HG03575 (cell line): ENCODE data around the gene UBE2QL1.

Experiments
- ATAC-seq: cut with Tn5 transposase; IDR thresholded peaks from one replicate; pipeline ENCODE4 v1.9.1; 2021; ENCODE audit not compliant: unreplicated experiment, insufficient number of reproducible peaks, low FRiP score; ENCODE audit errors: extremely low read depth

Gene UBE2QL1, protein sequence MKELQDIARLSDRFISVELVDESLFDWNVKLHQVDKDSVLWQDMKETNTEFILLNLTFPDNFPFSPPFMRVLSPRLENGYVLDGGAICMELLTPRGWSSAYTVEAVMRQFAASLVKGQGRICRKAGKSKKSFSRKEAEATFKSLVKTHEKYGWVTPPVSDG

DNA sequence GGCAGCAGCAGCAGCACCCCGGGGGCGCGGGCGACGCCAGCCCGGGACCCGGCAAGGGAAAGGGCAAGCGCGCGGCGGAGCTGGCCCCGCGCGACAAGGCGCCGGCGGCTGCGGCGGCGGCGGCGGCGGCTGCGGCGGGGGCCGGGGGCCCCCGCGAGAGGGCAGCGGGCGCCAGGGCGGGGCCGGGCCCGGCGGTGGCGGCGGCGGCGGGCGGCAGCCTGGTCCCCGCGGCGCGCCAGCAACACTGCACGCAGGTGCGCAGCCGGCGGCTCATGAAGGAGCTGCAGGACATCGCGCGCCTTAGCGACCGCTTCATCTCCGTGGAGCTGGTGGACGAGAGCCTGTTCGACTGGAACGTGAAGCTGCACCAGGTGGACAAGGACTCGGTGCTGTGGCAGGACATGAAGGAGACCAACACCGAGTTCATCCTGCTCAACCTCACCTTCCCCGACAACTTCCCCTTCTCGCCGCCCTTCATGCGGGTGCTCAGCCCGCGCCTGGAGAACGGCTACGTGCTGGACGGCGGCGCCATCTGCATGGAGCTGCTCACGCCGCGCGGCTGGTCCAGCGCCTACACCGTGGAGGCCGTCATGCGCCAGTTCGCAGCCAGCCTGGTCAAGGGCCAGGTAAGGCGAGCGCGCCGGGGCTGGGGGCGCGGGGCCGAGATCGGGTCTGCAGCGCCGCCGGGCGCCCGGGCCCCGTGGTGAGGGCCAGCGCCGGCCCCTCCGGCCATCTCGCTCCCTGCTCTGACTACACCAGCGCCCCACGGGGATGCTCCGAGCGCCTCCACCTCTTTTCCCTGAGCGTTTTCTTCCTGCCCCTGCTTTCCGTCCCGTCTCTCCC lies at the start of gene UBE2QL1:
Gene UBE2QL1 (plus strand): TSS at position 238 of the 843 bp plus-strand sequence. CDS start 35 bp downstream, at position 273.
- ATAC-seq = no peak

DNA sequence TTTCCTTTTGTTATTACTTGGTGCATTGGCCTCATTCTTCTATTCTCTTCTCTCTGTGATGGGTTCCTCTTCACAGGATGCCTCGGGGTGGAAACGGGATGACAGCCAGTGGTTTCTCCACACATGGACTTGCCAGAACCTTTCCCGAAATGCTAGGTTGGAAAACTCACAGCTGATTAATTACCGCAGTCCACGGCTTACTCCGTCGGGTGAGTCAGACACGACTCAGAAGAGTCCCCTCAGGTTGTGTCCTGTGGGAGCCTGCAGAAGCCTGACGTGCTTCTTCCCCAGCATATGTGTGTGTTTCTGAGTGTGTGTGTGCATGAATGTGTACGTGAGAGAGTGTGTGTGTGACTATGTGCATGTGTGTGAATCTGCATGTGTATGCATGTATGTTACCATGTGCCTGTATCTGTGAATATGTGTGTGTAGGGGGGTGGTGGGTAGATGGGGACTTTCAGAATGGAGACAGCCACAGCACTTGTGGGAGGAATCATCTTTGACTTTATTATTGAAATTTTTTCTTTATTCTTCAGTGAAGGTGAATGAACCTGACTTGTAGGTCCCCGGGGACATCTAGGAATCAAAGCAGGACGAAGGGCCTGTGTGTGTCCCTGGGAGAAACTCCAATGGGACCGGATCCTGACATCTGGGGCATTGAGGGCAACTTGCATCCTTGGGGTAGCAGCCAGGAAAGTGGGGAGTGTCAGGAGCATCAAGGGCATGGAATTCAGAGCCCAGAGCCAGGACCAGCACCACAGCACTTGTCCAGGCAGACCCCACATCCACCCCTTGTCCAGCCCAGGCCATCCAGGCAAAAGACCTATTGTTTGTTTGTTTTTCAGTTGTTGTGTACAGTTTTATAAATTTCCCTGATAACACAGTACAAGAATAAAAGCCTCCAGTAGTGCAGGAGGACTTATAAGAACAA lies 48.4 kb upstream of the UBE2QL1 start:
- ATAC-seq = no peak

DNA sequence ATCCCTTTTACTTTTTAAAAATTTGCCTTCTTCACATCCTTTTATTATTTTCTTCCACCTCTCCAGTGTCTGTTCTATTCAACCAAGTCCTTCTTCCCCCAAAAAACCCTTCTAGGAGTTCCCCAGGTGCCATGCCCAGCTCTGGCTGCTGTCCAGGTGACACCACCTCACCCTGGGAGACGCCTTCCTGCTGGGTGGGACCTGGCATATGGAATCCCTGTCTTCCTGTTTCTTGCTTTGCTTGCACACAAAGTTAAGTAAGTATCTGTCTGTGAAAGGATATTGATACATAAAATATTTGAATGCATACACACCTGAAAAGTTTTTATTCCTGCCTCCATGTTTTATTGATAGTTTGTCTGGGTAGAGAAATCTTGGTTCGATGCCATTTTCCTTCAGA lies 47.2 kb upstream of the UBE2QL1 start:
- ATAC-seq = no peak

DNA sequence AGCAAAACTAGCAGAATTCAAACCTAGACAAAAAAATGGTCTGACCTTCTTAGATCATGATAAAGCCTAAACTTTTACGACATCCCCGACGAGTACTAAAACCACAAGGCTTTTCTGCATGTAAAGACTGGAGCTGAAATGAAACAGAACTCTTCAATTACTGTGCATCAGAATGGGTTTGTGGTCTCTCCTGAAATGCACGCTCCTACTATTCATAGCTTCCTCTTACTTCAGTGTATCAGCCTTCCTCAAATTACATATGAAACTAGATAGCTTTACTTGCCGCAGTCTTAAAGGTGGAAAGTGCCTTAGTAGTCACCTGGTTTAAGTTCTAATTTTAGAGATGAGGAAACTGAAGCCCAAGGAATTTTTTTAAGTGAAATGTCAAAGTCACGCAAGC lies 45.7 kb upstream of the UBE2QL1 start:
- ATAC-seq = no peak

DNA sequence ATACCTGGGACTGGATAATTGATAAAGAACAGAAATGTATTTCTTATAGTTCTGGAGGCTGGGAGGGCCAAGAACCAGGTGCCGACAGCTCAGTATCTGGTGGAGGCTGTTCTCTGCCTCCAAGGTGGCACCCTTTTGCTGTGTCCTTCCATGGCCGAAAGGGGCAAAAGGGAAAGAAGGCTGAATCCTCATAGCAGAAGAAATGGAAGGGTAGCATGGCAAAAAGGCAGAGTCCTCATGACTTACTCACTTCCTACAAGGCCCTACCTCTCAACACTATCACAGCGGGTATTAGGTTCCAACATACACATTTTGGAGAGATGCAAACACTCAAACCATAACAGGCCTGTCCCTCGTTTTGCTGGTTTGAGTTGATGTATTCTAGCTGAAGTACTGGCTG lies 45.2 kb upstream of the UBE2QL1 start:
- ATAC-seq = no peak

DNA sequence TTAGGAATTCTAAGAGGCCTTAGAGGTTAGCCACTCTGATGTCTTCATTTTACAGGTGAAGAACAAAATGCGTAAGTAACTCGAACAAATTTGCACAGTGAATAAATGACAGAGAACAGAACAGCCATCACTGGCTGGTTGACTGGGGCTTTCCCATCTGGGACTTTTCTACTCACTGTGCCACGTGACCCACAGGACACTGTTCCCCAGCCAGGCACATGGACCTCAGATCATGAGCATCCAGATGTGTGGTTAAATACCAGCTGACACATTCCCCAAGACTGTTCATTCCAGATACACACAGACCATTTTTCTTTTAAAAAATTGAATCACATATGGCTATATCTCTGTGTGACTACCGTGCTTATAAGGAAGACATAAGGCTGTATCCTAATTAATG lies 44.5 kb upstream of the UBE2QL1 start:
- ATAC-seq = no peak

DNA sequence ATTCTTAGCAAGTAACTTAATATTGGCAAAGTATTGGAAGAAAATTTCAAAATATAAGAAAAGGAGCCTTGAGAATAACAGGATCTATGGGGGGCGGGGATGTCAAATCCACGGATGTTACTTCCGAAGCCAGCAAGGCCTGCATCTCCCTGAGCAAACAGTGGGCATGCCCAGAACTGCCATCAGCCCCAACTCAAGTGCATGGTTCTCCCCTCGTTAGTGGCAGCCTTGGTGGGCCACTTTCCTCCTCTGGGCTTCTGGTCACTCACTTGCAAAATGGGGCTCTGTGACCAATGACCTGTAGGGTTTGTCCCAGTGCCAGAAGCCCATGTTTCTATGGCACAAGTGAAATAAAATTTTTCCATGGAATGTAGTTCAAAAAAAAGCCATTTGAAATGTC lies 43.1 kb upstream of the UBE2QL1 start:
- no peak for ATAC-seq

DNA sequence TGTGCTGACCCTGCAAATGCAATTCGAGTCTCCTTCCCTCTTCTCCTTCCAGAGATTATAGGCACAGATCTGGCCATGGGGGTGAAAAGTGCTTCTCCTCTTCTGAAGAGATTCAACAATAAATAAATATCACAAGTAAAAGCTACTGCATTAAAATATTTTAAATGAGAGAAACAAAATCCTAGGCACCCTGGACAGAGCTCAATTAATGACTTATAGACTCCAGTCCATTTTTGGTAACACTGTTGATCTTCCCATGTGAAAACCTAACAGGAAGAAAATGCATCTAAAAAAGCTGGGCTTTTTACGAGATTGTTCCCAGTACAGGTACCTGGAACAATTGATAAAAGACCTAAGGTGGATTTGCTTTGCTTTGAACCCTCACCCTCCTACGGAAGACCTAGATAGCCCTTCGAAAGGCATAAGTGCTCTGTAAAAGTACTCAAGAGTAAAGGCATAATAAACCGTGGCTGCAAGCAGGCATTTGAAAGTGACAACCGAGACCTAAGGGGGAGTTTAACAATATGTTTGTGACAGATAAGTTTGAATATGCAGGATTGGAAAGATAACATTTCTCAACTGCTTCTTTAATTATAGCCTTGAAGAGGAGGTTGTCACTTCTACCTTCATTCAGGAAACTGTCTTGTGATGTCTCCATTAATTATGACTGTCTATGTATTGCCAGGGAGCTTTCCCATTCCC lies 41.0 kb upstream of the UBE2QL1 start:
- no peak for ATAC-seq

DNA sequence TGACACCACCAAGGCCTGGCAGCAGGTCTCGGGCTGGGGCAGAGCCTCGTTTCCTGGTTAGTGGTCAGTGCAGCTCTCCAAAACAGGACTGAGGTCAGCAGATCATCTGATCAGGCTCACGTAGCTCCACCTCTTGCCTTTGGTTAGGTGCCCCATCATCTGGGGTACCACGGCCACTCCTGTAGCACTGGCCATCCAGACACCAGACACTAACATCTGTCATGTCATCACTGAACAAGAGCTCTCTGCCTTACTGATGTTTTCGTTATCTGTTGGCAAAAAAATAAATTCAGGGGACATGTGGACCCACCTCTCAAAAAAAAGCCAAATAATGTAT lies 40.4 kb upstream of the UBE2QL1 start:
- no peak for ATAC-seq

DNA sequence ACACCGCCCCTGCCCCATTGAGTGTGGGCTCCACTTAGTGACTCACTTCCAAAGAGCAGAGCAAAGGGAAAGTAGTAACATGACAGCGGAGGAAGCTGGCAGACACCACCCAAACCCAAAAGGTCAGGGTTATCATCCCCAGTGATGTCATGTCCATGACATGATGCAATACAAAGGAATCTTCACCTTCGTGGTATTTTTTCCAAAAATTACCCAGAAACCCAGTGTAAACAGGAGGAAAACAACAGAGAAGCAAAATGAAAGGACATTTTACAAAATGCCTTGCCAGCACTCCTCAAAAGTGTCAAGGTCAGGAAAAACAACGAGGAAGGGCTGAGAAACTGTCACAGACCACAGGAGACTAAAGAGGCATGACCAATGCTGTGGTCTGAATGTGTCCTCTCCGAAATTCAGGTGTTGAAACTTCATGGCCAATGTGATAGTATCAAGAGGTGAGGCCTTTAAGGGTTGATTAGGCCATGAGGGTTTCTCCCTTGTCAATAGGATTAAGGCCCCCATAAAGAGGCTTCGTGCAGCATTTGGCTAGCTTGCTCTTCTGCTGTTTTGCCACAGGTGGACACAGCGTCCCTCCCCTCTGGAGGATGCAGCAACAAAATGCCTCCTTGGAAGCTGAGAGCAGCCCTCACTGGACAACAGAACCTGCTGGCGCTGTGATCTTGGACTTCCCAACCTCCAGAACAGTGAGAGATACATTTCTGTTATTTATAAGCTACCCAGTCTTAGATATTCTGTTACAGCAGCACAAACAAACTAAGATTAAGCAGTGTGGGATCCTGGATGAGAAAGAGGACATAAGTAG lies 39.8 kb upstream of the UBE2QL1 start:
- no peak for ATAC-seq

DNA sequence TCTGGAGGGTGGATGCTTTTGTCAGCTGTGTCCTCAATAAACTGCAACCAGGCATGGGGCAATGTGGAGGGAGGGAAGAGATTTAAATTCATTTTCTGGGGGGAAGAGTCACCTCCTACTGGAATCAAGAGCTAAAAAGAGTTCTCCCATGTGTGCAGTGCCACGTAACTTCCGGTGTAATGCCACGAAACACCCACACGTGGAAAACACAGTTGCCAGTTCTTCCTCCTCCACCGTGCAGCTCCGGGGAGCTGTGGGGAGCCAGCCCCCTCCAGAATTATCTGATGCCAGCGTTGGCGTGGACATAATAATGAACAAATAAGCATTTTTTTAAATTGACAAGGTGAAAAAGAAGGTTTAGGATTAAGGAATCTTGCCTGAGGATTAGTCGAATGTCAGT lies 38.2 kb upstream of the UBE2QL1 start:
- no peak for ATAC-seq

DNA sequence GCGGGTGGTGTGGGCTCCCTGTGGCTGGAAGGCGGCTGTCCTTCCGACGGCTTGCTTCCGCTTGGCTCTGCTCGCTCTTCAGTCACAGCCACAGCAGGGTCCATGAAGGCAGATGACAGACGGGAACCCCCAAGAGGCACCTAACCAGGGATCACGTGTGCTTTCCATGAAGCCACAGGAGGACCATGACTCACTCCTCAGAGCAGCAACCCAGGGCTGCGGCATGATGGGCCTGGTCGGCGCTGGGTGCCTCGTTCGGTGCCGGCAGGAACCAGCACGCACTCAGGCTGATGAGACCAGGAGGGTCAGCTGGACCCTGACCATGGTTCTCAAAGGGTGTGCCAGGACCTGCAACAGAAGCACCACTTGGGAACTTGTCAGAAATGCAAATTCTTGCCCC lies 37.5 kb upstream of the UBE2QL1 start:
- no peak for ATAC-seq

DNA sequence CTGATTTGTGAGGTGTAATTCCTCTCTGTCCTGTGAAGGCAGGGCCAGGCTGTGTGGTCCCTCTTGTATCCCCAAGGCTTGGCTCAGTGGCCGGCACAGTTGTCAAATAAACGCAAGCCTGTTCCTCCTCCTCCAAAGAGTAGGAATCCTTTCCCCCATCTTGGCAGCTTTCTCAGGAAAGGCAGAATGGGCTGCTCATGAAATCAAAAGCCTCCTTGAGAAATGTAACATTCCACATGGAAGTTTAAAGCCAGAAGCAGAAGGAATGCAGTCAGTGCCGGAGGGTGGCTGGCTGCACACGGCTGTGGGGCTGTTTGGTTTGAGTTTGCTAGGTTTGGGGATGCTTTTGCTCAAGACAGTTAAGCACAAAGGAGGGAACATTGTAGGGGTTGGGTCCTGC lies 35.8 kb upstream of the UBE2QL1 start:
- no peak for ATAC-seq

DNA sequence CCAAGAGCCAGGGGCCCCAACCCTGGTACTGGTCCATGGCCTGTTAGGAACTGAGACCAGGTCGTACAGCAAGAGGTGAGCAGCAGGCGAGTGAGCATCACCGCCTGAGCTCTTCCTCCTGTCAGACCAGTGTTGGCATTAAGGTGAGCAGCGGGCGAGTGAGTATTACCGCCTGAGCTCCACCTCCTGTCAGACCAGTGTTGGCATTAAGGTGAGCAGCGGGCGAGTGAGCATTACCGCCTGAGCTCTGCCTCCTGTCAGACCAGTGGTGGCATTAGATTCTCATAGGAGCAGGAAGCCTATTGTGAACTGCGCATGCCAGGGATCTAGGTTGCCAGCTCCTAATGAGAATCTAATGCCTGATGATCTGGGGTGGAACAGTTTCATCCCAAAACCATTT lies 31.0 kb upstream of the UBE2QL1 start:
- no peak for ATAC-seq

DNA sequence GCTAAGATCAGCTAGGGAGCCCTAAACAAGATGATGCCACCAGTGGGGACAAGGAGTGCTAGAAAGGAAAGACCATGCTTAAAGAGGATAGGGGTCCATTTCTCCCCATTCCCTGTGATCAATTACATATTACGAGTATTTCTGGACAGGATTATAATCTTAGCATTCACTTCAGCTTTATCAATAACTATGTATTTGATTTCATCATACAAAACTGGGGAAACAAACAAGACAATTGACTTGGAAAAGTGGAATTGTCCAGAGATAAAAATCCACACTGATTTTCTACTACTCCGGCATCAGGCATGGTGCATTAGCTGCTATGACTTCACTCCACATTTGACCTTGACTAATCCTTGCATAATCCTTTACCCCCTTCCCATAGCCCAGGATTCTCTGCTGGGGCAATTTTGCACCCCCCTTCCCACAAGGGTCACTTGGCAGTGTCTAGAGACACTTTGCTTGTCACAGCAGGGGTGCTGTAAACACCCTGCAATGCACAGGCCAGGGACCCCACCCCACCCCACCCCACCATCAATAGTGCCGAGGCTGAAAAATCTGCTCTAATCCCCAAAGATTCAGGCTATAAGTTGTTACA lies 29.9 kb upstream of the UBE2QL1 start:
- ATAC-seq = no peak

DNA sequence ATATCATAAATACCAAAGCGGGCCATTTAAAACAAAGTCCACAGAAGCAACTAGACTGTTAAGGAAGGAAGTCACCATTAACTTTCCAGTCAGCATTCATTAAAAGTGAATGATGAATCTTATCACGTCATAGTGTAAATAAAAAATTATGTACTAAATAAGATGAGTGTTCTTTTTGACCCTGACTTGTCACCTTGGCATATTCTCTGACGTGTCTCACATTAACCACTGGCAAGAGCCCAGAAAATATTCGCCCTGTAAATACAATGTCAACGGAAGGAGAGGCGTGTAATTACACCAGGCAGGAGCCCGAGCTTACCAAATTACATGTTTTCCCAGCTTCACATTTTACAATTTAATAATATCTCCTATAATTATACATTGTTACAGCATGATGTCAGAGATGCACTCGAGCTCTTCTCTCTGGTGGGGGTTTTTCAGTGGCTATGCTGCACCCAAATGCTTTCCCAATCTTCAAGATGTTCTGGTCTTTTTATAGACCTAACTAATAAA lies 29.3 kb upstream of the UBE2QL1 start:
- ATAC-seq = no peak

DNA sequence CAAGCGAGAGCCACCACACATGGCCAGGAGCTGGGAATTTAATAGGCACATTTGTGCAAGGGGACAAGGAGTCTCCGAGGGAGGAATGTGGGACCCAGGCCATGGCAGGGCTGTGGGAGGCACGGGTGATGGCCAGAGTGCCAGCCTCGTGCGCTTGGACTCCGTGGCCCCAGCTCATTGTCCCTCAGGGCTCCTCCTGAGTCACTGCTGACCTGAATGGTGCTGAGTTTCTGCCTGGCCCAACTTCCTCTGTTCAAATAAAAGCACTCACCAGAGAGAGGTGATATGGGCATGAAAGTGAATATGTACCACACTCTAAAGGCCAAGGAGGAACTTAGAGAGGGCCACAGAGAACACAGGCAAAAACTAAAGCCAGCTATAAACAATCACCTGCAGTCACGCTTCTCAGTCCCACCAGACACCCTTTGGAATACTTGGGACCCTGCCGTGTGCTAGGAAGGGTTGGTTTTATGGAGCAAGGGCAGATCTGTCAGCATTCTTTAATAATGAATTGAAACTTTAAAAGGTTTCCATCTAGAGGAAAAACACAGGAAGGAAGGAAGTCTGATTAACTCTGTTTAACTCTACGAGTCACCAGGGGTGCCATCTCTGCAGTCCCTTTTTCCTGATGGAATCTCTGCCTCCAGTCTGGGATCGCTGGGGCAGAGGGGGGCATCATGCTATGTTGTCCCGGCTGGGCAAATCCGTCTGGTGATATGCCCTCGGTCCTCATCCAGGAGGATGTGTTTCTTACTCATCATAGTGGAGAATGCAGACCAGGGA lies 25.1 kb upstream of the UBE2QL1 start:
- no peak for ATAC-seq
